HG02981 (cell line): ENCODE results near the gene ACAD10.
"Not testable (repeated sequence)": the region's sequence is repeated elsewhere in the genome, so short reads cannot be mapped to it uniquely, and the experiment has no call there.

ENCODE experiments used
- ATAC-seq: cut with Tn5 transposase; IDR thresholded peaks from one replicate; pipeline ENCODE4 v1.9.1; 2021; ENCODE audit warnings: mild to moderate bottlenecking, moderate library complexity; ENCODE audit not compliant: unreplicated experiment

The ACAD10 gene

DNA sequence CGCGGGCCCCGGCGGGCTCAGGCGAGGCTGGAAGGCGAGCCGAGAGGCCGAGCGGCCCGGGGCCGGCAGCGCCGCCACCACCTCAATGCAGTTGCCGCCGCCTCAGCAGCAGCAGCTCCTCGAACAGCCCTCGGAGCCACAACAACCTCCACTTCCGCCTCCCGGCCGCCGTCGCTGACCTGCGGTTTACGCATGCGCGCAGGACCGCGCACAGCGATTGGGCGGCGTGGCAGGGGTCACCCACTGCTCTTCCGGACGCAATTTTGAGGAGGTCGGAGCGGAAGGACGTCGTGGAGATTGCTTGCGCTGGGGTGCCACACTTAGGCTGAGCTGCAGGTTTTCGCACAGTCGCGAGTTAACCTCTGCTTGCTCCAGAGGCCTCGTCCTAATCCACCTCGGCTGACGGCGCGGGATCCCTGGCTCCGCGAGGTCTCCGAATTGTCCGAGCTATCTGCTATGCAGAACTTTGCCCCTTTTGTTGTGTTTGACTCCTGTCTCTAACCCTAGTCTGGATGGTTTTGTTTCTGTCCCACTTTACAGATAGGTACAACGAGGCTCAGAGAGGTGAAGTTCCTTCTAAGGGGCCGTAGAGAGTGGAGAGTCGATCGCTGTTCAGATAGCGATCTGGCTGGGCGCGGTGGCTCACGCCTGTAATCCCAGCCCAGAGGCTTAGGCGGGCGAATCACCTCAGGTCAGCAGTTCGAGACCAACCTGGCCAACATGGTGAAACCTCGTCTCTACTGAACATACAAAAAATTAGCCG, at the start of gene ACAD10, which contains the start of gene BRAP:
Gene ACAD10, plus strand, starts transcription at position 243 of the 763 bp plus-strand sequence. CDS start 6,657 bp downstream, outside the sequence.
Gene BRAP, minus strand, starts transcription at position 146 of the 763 bp plus-strand sequence. CDS start 164 bp downstream, outside the sequence.
- ATAC-seq = peak; percentile 84

DNA sequence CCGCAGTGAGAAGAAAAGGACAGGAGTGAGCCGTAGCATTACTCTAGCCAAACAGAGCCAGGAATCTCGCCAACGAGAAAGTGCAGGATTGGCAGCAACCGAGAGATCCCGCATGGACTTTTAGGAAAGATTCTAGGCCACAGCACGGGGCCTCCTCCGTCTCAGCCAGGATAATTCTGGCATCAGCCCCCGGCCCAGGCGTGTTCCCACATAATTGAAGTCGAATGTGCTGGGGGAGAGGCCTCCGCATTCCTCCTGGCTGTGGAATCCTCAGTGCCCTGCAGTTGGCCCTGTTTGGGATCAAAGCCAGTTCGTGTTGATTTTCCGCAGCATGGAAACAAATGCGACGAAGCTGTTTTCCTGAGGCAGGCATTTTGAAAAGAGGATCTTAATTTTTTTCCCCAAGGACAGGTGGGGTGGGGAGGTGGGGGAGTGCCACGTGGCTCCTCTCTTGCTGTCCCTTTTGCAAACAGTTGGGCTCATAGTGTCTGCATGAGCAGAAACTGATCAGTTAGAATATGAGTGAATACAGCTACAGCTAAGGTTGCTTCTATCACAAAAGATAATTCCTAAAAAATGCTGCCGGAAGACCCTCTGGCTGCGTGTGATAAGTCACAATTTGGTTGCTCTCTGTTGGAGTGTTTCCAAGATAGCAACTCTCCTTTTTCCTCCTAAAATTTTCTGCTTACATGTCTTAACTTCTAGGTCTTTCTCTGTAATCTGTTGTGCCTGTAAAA, 49.5 kb upstream of the ACAD10 start:
- ATAC-seq = no peak

- ATAC-seq = no peak
Observed at GRCh38 chr12:111638556-111638955, 47.3 kb upstream of the ACAD10 start.

DNA sequence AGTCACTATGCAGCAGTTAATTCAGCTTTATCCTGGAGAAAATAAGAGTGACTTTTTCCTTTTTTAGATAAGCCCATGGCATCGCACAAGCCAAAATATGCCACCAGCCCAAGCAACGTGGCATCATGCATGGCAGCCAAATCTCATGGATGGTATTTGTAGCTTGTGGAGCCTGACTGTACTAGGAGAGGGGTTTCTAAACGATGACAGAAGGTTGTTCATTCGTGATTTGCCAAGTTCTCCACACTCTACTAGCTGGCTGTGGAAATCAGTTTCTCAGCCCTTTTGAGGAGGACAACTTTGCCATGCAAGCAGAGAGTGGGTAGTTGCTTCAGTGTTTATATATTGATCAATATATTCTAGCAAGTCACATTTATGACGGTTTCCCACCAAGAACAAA, 45.3 kb upstream of the ACAD10 start:
- ATAC-seq = no peak

GRCh38 chr12:111642681-111643426, 43.0 kb upstream of the ACAD10 start:
- no peak for ATAC-seq

DNA sequence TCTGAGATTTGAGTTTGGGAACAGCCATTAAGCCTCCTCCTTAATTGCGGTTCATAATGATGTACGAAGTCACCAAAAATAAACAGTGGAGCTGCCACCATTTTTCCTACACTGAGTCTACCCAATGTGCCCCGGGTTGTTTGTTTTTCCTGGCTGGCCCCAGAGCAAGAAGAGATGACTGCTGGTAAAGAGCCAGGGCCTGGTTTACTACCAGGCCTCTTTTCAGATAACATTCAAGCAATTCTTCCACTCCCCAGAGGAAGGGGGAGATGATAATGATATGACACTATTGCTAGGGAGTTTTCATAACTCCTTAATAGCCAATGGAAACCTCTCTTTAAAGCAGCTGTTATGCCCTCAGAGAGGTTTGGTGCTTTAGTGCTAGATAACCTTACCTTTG, 42.4 kb upstream of the ACAD10 start:
- no peak for ATAC-seq

DNA sequence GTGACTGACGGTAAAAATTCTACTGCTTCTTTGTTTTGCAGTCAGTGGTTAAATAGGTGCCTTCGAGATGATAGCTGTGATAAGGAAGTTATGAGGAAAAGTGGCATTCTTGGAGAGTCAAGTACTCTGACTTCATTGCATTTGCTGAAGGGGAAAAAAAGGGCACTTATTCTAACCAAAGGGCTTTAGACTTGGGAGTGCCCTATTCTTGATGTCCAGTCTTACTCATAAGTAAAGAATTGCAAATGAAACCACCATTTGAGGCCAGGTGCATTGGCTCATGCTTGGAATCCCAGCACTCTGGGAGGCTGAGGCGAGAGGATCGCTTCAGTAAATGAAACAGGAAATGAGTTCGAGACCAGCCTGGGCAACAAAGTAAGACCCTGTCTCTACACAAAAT, 40.4 kb upstream of the ACAD10 start:
- no peak for ATAC-seq

- ATAC-seq = no peak
Observed at GRCh38 chr12:111650912-111651311, 34.9 kb upstream of the ACAD10 start.

- ATAC-seq = not testable (repeated sequence)
Observed at GRCh38 chr12:111652530-111652929, 33.3 kb upstream of the ACAD10 start.

- no peak for ATAC-seq
Observed at GRCh38 chr12:111653596-111653995, 32.3 kb upstream of the ACAD10 start.

DNA sequence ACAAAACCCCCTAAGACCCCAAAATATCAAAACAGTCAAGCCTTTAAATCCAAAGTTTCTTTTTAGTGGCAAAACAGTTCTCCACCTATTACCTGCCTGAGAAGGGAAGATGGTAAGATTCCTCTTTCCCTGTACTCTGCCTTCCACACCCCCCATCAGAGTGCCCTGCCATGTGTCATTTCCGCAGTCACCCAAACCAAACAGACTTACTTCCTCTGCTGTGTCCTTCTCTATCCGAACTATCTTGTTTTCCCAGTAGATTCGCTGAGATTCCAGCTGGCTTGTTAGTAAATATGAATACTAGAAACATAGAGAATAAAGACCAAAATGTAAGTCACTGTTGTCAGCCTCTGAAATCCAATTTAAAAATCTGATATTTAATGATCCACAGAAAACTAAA, 30.5 kb upstream of the ACAD10 start:
- no peak for ATAC-seq

- no peak for ATAC-seq
Observed at GRCh38 chr12:111656016-111656415, 29.8 kb upstream of the ACAD10 start.

DNA sequence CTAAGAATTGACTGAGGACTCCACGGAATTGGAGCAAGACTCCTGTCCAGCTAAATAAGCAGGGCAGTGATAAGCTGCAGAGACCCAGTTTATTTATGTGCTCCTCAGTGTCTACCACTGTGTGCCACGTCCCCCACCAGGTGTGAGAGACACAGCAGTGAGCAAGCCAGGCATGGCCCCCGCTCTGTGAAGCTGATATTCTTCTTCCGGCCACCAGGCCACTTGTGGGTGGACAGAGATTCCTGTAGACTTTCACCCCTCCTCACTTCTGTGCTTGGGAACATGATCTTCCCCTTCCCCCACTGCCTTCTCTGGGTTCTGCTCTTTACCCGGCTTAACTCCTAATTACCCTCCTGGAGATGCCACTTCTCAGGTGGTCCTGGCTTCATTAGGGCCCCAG, 21.4 kb upstream of the ACAD10 start:
- no peak for ATAC-seq

DNA sequence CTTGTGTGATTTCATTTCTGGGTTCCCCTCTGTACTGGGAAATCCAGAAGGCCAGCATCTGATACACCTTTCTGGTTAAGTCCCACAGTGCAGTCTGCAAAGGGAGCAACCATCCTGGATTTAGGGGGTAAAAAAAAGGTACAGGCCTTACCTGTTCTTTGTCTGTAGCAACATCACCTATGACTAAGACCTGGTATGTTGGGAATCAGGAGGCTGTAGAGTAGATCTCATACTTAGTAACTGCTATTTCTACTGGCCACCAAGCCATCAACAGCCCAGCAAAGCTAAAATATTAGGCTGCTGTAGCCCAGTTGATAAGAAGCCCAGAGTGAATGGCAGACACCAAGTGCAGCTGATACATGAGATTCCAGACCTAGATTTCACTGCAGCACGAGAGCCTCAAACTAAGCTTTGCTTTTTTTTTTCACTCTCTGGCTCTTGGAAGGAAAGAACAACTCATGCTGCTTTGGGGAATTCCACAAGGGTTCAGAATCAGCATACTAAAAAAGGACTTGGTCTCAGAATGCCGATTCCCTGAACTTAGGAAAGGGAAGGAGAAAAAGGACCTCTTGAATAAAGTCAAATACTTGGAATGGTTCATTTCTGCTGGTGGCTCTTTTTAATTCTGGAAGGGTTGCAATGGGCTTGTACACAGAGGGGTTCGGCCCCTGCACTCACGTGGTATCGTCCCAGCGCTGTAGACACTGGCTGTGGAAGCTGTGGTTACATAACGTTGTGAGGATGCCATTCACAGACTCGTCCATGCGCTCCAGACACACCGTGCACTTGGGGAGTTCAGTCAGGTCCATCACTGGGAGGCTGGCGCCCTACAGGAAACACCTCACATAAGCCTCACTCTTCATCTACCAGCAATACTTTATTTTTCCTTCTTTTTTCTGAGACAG, 20.6 kb upstream of the ACAD10 start:
- no peak for ATAC-seq

DNA sequence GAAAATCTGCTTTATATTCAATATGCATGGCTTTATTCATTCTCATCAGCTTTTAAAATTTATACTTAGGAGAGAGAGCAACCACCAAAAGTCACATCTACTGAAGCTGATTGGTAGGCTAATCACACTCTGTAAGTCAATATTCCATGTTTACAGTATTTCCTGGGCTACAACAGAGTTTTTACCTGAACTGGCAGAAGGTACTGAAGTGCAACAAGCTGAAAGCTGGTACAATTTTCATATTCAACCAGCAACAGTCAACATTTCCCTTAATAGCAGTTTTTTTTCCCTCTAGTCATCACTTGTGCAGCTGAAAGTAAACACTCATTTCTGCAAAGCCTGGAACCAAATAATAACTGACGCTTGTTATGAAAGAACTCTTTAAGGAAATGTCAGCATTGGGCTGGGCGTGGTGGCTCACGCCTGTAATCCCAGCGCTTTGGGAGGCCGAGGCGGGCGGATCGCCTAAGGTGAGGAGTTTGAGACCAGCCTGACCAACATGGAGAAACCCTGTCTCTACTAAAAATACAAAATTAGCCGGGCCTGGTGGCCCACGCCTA, 13.0 kb upstream of the ACAD10 start:
- ATAC-seq = no peak

DNA sequence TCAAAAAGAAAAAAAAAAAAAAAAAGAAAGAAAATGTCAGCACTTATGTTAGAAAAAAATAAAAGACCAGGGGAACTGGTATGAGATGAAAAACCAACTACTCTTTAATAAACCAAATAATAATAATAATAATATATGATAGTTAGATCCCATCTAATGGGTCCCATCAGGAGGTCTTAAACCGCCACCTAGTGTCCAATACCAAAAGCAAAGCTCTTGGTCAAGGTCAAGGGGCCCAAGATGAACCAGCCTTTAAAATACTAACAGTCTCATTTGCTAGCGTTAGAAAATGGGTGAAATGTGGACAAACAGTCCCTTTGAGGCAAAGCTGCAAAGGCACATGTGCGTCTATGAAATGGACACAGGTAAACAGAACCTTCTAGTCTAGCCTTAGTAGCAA, 12.3 kb upstream of the ACAD10 start:
- ATAC-seq = no peak

DNA sequence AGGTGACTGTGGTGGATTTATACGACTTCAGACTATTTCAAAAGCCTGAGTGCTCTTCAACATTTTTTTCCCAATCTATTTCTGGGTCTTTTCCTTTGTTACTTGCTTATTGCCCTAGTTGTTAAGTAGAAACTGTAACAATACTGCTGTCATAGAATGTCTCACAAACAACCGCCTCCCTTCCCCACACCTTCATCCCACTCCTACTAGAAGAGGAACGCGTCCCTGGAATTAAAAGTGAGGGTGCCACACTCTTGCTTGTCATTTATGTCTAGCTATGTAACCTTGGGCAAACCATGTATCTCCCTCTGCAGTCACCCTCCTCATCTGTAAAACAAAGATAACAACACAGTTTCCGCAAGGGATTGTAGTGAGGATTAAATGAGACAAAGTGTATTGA, 8.7 kb upstream of the ACAD10 start:
- no peak for ATAC-seq

DNA sequence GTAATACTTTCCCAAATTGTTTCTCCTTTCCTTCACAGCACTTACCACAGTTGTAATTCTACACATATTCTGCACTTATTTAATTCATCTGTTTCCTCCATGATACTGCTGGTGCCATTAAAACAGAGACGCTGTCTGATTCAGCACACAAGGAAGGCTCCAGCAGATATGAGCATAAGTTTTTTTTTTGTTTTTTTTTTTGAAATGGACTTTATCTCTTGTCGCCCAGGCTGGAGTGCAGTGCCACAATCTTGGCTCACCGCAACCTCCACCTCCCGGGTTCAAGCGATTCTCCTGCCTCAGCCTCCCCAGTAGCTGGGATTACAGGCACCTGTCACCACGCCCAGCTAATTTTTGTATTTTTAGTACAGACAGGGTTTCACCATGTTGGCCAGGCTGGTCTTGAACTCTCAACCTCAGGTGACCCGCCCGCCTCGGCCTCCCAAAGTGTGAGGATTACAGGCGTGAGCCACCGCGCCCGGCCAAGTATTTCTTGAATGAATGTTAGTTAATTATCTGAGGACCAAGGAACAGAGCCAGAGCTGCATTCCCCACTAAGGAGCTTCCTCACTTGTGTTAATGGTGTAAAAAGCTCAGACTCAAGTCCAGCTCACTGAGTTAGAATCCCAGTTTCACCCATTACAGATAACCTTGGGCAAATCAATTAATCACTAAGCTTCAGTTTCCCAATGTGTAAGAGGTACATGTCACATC, 1.2 kb upstream of the ACAD10 start:
- ATAC-seq = not testable (repeated sequence)

DNA sequence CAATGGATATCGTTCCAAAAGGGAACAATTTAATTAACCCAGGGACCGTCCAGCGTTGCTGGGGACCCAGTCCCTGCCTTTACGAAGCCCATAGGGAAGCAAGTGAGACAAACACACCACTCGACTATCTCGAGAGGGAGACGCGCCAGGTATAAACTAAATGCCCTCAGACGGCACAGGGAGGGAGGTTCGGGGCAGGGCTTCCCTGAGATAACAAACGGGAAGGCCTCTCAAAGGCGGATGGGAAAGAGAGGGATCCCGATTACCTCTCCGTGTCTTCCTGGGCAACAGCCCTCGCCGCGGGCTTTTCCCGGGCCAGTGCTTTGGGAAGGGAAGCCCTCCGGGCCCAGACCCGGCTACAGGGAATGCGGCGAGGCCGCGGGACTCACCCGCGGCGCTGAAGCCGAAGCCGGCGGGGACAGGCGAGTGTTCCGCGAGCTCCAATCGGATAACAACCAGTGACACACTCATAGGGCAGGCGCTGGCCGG, 487 bp upstream of the ACAD10 start:
- ATAC-seq = peak; percentile 22
